Fibroblast of skin of back (primary cell): ENCODE measurements around the gene DTNA.
"Not testable (repeated sequence)": the region's sequence is repeated elsewhere in the genome, so short reads cannot be mapped to it uniquely, and the experiment has no call there.

Experiments used
- DNase-seq: peaks from one replicate; pipeline ENCODE4 v3.0.0-alpha.2; 2013

The DTNA gene

GRCh38 chr18:34863702-34864101 lies 153.6 kb downstream of the DTNA start:
- DNase-seq: no peak

GRCh38 chr18:34864836-34865497 lies 154.9 kb downstream of the DTNA start:
- no peak for DNase-seq

GRCh38 chr18:34866310-34866709 lies 156.2 kb downstream of the DTNA start:
- no peak for DNase-seq

GRCh38 chr18:34866739-34867138 lies 156.6 kb downstream of the DTNA start:
- DNase-seq: no peak

GRCh38 chr18:34867520-34867919 lies 157.4 kb downstream of the DTNA start:
- peak; percentile 48 for DNase-seq

GRCh38 chr18:34870555-34871310 lies 160.6 kb downstream of the DTNA start:
- no peak for DNase-seq

GRCh38 chr18:34871435-34871834 lies 161.3 kb downstream of the DTNA start:
- DNase-seq: peak; percentile 26

- DNase-seq: no peak
Observed at GRCh38 chr18:34872066-34872465, 162.0 kb downstream of the DTNA start.

- no peak for DNase-seq
Observed at GRCh38 chr18:34873986-34874580, 164.0 kb downstream of the DTNA start.

- no peak for DNase-seq
Observed at GRCh38 chr18:34875150-34875549, 165.1 kb downstream of the DTNA start.

- DNase-seq: no peak
Observed at GRCh38 chr18:34880403-34880802, 170.3 kb downstream of the DTNA start.

GRCh38 chr18:34880882-34881834 lies 171.1 kb downstream of the DTNA start:
- DNase-seq: peak; percentile 17

- no peak for DNase-seq
Observed at GRCh38 chr18:34884436-34884835, 174.3 kb downstream of the DTNA start.

- peak; percentile 60 for DNase-seq
Observed at GRCh38 chr18:34886177-34886576, 176.1 kb downstream of the DTNA start.

GRCh38 chr18:34887881-34888580 lies 177.9 kb downstream of the DTNA start:
- no peak for DNase-seq

- no peak for DNase-seq
Observed at GRCh38 chr18:34890486-34891085, 180.5 kb downstream of the DTNA start.

GRCh38 chr18:34892379-34892778 lies 182.3 kb downstream of the DTNA start:
- no peak for DNase-seq

- DNase-seq: no peak
Observed at GRCh38 chr18:34893239-34893638, 183.1 kb downstream of the DTNA start.

- no peak for DNase-seq
Observed at GRCh38 chr18:34901299-34901698, 191.2 kb downstream of the DTNA start.

- no peak for DNase-seq
Observed at GRCh38 chr18:34904994-34905393, 194.9 kb downstream of the DTNA start.

GRCh38 chr18:34906985-34907384 lies 196.9 kb downstream of the DTNA start:
- not testable (repeated sequence) for DNase-seq
